Neural progenitor cell (in vitro differentiated cells): ENCODE data around the gene MRPS27. TPM values are rescaled to one million over a fixed set of nuclear protein-coding genes. Genes with fewer than 3 reads are reported as not detected.

Experiments used
- DNase-seq: peaks from one replicate; pipeline ENCODE4 v3.0.0-alpha.2; 2016; ENCODE audit warnings: low spot score
- H2AFZ ChIP-seq: fragments of 200-600 bp; sonication (generic); replicated peaks from 2 replicates; pipeline ENCODE4 v1.6.1; 2016; ENCODE audit warnings: antibody characterized with exemption
- H3F3A ChIP-seq: fragments of 200-600 bp; sonication (generic); 2 replicates; pipeline ENCODE4 v1.6.1; 2016; ENCODE audit warnings: antibody characterized with exemption, low read depth
- H3K27ac ChIP-seq: fragments of 200-600 bp; sonication (generic); 2 replicates; pipeline ENCODE4 v1.5.1; 2016; ENCODE audit warnings: mild to moderate bottlenecking
- H3K27me3 ChIP-seq: fragments of 200-600 bp; sonication (generic); 2 replicates; pipeline ENCODE4 v1.6.1; 2016; ENCODE audit warnings: mild to moderate bottlenecking, moderate library complexity
- H3K36me3 ChIP-seq: fragments of 200-600 bp; sonication (generic); 2 replicates; pipeline ENCODE4 v1.5.1; 2016
- H3K4me1 ChIP-seq: fragments of 200-600 bp; sonication (generic); 2 replicates; pipeline ENCODE4 v1.6.1; 2016; ENCODE audit warnings: mixed run types
- H3K4me2 ChIP-seq: fragments of 200-600 bp; sonication (generic); 2 replicates; pipeline ENCODE4 v1.6.1; 2016
- H3K4me3 ChIP-seq: fragments of 200-600 bp; sonication (generic); 2 replicates; pipeline ENCODE4 v1.5.1; 2016
- H3K79me2 ChIP-seq: fragments of 200-600 bp; sonication (generic); 2 replicates; pipeline ENCODE4 v1.6.1; 2016; ENCODE audit warnings: low read depth
- H3K9ac ChIP-seq: fragments of 200-600 bp; sonication (generic); 2 replicates; pipeline ENCODE4 v1.6.1; 2016
- H3K9me3 ChIP-seq: fragments of 200-600 bp; sonication (generic); 2 replicates; pipeline ENCODE4 v1.5.1; 2016; ENCODE audit warnings: low read depth
- H4K20me1 ChIP-seq: fragments of 200-600 bp; sonication (generic); 2 replicates; pipeline ENCODE4 v1.6.1; 2016; ENCODE audit warnings: low read depth
- H3K27ac Mint-ChIP-seq: 3 replicates; pipeline ENCODE4 v1.8.0; 2021; ENCODE audit warnings: mixed read lengths
- H3K27me3 Mint-ChIP-seq: 2 replicates; pipeline ENCODE4 v1.8.0; 2022; ENCODE audit warnings: low read depth, mild to moderate bottlenecking, inconsistent platforms, moderate library complexity, mixed read lengths; ENCODE audit not compliant: insufficient read depth
- H3K36me3 Mint-ChIP-seq: 3 replicates; pipeline ENCODE4 v1.8.0; 2021; ENCODE audit warnings: mixed read lengths
- H3K4me1 Mint-ChIP-seq: 3 replicates; pipeline ENCODE4 v1.8.0; 2021; ENCODE audit warnings: mixed read lengths
- H3K4me3 Mint-ChIP-seq: 3 replicates; pipeline ENCODE4 v1.8.0; 2021; ENCODE audit warnings: mild to moderate bottlenecking, moderate library complexity, mixed read lengths
- H3K9me3 Mint-ChIP-seq: 3 replicates; pipeline ENCODE4 v1.8.0; 2020; ENCODE audit warnings: mixed read lengths
- EZH2 ChIP-seq: fragments of 200-600 bp; sonication (generic); IDR thresholded peaks from 2 replicates; pipeline ENCODE4 v1.6.1; 2017; ENCODE audit warnings: antibody characterized with exemption, mild to moderate bottlenecking, moderate library complexity
- EZH2phosphoT487 ChIP-seq: fragments of 200-600 bp; sonication (generic); IDR thresholded peaks from 2 replicates; pipeline ENCODE4 v1.6.1; 2017; ENCODE audit warnings: antibody characterized with exemption
- total RNA-seq: library from RNA; depleted of rRNA; stranded (reverse); fragments of >200 nt; gene quantifications from 2 replicates; pipeline ENCODE4 v1.2.3, GENCODE V29; 2015; ENCODE audit warnings: low replicate concordance
- TF ChIP-seq, protein P1 (sequence below): fragments of 200-600 bp; sonication (generic); IDR thresholded peaks from 2 replicates; pipeline ENCODE4 v1.5.1; 2017; ENCODE audit warnings: antibody characterized with exemption, mild to moderate bottlenecking

The MRPS27 gene
- total RNA-seq, 1 donor from 2014 or later: 154 TPM

GRCh38 chr5:72255670-72256069, 64.4 kb downstream of the MRPS27 start:
- Histone ChIP-seq H3K27ac (no peak overlapping the region), H3K27me3 (no peaks in the 10 kb centered on the region), H3K4me2 (no peak overlapping the region), H3K9ac (no peak overlapping the region), H4K20me1 (peaks cover 20% of the 10 kb centered on the region), H3K9me3 (no peaks in the 10 kb centered on the region), H3K36me3 (no peaks in the 10 kb centered on the region), H3F3A (peaks cover 12% of the 10 kb centered on the region), H2AFZ (no peak overlapping the region), H3K4me1 (peaks cover 27% of the 10 kb centered on the region), H3K79me2 (peaks cover 32% of the 10 kb centered on the region), H3K4me3 (no peak overlapping the region)
- H3K27me3 Mint-ChIP-seq: no peaks in the 10 kb centered on the region
- peaks cover 23% of the 10 kb centered on the region for H3K4me1 Mint-ChIP-seq
- H3K27ac Mint-ChIP-seq: no peak overlapping the region
- no peak overlapping the region for H3K4me3 Mint-ChIP-seq
- peaks cover 16% of the 10 kb centered on the region for H3K36me3 Mint-ChIP-seq
- TF ChIP-seq, protein P1, sequence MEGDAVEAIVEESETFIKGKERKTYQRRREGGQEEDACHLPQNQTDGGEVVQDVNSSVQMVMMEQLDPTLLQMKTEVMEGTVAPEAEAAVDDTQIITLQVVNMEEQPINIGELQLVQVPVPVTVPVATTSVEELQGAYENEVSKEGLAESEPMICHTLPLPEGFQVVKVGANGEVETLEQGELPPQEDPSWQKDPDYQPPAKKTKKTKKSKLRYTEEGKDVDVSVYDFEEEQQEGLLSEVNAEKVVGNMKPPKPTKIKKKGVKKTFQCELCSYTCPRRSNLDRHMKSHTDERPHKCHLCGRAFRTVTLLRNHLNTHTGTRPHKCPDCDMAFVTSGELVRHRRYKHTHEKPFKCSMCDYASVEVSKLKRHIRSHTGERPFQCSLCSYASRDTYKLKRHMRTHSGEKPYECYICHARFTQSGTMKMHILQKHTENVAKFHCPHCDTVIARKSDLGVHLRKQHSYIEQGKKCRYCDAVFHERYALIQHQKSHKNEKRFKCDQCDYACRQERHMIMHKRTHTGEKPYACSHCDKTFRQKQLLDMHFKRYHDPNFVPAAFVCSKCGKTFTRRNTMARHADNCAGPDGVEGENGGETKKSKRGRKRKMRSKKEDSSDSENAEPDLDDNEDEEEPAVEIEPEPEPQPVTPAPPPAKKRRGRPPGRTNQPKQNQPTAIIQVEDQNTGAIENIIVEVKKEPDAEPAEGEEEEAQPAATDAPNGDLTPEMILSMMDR: no peak
- no peak for TF ChIP-seq EZH2phosphoT487
- TF ChIP-seq EZH2: no peak
- H3K9me3 Mint-ChIP-seq: peaks cover 4% of the 10 kb centered on the region
- DNase-seq: no peak

GRCh38 chr5:72255237-72255636, 64.8 kb downstream of the MRPS27 start:
- Histone ChIP-seq H3K27ac (no peak overlapping the region), H3F3A (peaks cover 12% of the 10 kb centered on the region), H3K36me3 (no peaks in the 10 kb centered on the region), H3K4me3 (no peak overlapping the region), H3K9me3 (no peaks in the 10 kb centered on the region), H3K4me1 (peaks cover 27% of the 10 kb centered on the region), H2AFZ (no peak overlapping the region), H4K20me1 (peaks cover 20% of the 10 kb centered on the region), H3K27me3 (no peaks in the 10 kb centered on the region), H3K9ac (no peak overlapping the region), H3K79me2 (peaks cover 28% of the 10 kb centered on the region), H3K4me2 (no peak overlapping the region)
- Mint-ChIP-seq H3K4me1 (peaks cover 24% of the 10 kb centered on the region), H3K27ac (no peak overlapping the region), H3K27me3 (no peaks in the 10 kb centered on the region), H3K4me3 (no peak overlapping the region), H3K36me3 (peaks cover 16% of the 10 kb centered on the region), H3K9me3 (peaks cover 4% of the 10 kb centered on the region)
- TF ChIP-seq EZH2 (no peak), EZH2phosphoT487 (no peak)
- TF ChIP-seq, protein P1: no peak
- no peak for DNase-seq

DNA sequence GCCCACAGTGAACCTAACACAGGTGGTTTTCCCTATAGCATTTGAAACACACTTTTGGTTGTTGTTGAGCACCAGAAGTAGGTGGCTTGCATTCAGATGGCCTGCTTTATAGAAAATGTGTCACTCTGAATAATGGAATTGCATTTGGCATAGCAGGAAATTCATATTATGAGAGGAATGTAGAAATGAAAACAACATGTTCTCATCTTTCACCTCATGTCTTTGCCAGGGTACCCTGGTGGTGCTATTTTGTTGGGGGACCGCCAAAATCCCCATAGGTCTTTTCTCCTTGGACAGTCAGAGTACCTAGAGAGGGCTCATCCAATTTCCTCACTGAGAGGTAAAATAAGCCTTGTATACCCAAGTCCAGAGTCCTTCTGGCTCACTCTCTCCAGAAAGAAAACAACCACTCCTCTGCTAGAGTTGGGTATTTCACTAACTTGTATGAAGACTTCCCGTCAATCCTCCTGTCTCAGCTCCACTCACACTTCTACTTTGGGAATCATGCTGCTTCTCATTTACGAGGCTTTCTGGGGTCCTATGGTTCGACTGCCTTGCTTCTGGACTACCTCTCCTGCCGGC, 67.4 kb downstream of the MRPS27 start:
- Mint-ChIP-seq H3K27ac (peak overlapping the region; percentile 1), H3K4me1 (peaks cover 43% of the 10 kb centered on the region), H3K9me3 (no peaks in the 10 kb centered on the region), H3K27me3 (no peaks in the 10 kb centered on the region), H3K36me3 (peaks cover 12% of the 10 kb centered on the region), H3K4me3 (no peak overlapping the region)
- Histone ChIP-seq H3K4me2 (peak overlapping the region; percentile 57), H4K20me1 (peaks cover 20% of the 10 kb centered on the region), H3K36me3 (no peaks in the 10 kb centered on the region), H3K27ac (peak overlapping the region; percentile 40), H3K27me3 (no peaks in the 10 kb centered on the region), H2AFZ (no peak overlapping the region), H3F3A (peaks cover 12% of the 10 kb centered on the region), H3K4me1 (peaks cover 27% of the 10 kb centered on the region), H3K9me3 (no peaks in the 10 kb centered on the region), H3K4me3 (no peak overlapping the region), H3K79me2 (peaks cover 32% of the 10 kb centered on the region), H3K9ac (no peak overlapping the region)
- TF ChIP-seq, protein P1: no peak
- TF ChIP-seq EZH2phosphoT487 (no peak), EZH2 (no peak)
- DNase-seq: no peak
